ENCODE data around the gene TTN.

GRCh38 chr2:178731300-178731699 is 75.9 kb downstream of the TTN start:
- no peak for TF ChIP-seq SUZ12 (IDR thresholded peaks at IDR 0.05)
- TF ChIP-seq FOXA1 (IDR thresholded peaks at IDR 0.05), result no peak
- TF ChIP-seq FOXK2 (IDR thresholded peaks at IDR 0.05), result no peak
- TF ChIP-seq ZNF384 (IDR thresholded peaks at IDR 0.05), result no peak
- TF ChIP-seq BHLHE40 (IDR thresholded peaks at IDR 0.05; ENCODE audit: borderline replicate concordance), result no peak
